PC-3 (cell line): Measurements from ENCODE around the gene PLA2G3.

Source experiments
- CTCF ChIP-seq: fragments of 300-600 bp; sonication (generic); conservative IDR thresholded peaks from 2 replicates; pipeline ENCODE4 v1.5.1; 2017; ENCODE audit warnings: antibody characterized with exemption, low read depth, mild to moderate bottlenecking, low read length
- EZH2 ChIP-seq: fragments of 300-600 bp; sonication (generic); IDR thresholded peaks from one replicate; pipeline ENCODE4 v1.6.1; 2017; ENCODE audit warnings: antibody characterized with exemption, mild to moderate bottlenecking, low read length; ENCODE audit not compliant: unreplicated experiment

GRCh38 chr22:31137721-31138120 is 2.6 kb downstream of the PLA2G3 start:
- TF ChIP-seq CTCF = no peak
- TF ChIP-seq EZH2 = no peak
